GM20000 (cell line): ENCODE results near the gene CCM2L.

ENCODE experiments used
- DNase-seq: peaks from one replicate; pipeline ENCODE4 v3.0.0; 2012; ENCODE audit warnings: low spot score
- CTCF ChIP-seq: IDR thresholded peaks from 2 replicates; pipeline ENCODE4 v1.5.1; 2012; ENCODE audit warnings: mild to moderate bottlenecking, control low read depth; ENCODE audit errors: extremely low read depth, missing control alignments

CCM2L gene

GRCh38 chr20:31996996-31997395 is 13.2 kb upstream of the CCM2L start:
- TF ChIP-seq CTCF: no peak

GRCh38 chr20:31998246-31998645 is 12.0 kb upstream of the CCM2L start:
- no peak for TF ChIP-seq CTCF

More at GRCh38 chr20:31996996-31997395, 13.2 kb upstream of the CCM2L start:
- DNase-seq: no peak

GRCh38 chr20:32003325-32003724 is 6.9 kb upstream of the CCM2L start:
- DNase-seq: no peak
- TF ChIP-seq CTCF: no peak

More at GRCh38 chr20:31998246-31998645, 12.0 kb upstream of the CCM2L start:
- DNase-seq: no peak

GRCh38 chr20:32004963-32005362 is 5.3 kb upstream of the CCM2L start:
- no peak for DNase-seq
- TF ChIP-seq CTCF: no peak

- no peak for TF ChIP-seq CTCF
- no peak for DNase-seq
Observed at GRCh38 chr20:32006053-32006452, 4.2 kb upstream of the CCM2L start.

GRCh38 chr20:32006841-32007786 is 3.1 kb upstream of the CCM2L start:
- no peak for DNase-seq
- no peak for TF ChIP-seq CTCF

- no peak for TF ChIP-seq CTCF
- no peak for DNase-seq
Observed at GRCh38 chr20:32007787-32008616, 2.2 kb upstream of the CCM2L start.
